SK-N-SH treated with all-trans-retinoic acid at 6 μM for 48 hours (cell line): ENCODE results near the gene ARID3B.

ENCODE experiments used
- BACH2 ChIP-seq: fragments of 250-450 bp; sonication (Bioruptor Pico); IDR thresholded peaks from 2 replicates; pipeline ENCODE4 v1.9.0; 2021; ENCODE audit warnings: mild to moderate bottlenecking, borderline replicate concordance
- TCF4 ChIP-seq: fragments of 250-450 bp; sonication (Bioruptor Pico); IDR thresholded peaks from 2 replicates; pipeline ENCODE4 v1.8.0; 2021; ENCODE audit warnings: mild to moderate bottlenecking, moderate library complexity, borderline replicate concordance
- TOX ChIP-seq: fragments of 250-450 bp; sonication (Bioruptor Pico); IDR thresholded peaks from 2 replicates; pipeline ENCODE4 v1.8.0; 2021; ENCODE audit warnings: mild to moderate bottlenecking, moderate library complexity, borderline replicate concordance
- ZFP3 ChIP-seq: fragments of 250-450 bp; sonication (Bioruptor Pico); IDR thresholded peaks from 2 replicates; pipeline ENCODE4 v1.5.0; 2020; ENCODE audit warnings: mild to moderate bottlenecking, moderate library complexity
- ZFP30 ChIP-seq: fragments of 450-650 bp; formaldehyde crosslinking; IDR thresholded peaks from 2 replicates; pipeline ENCODE4 v1.5.0; 2022; ENCODE audit warnings: mild to moderate bottlenecking, moderate library complexity
- ZNF565 ChIP-seq: fragments of 450-650 bp; formaldehyde crosslinking; conservative IDR thresholded peaks from 2 replicates; pipeline ENCODE4 v1.5.0; 2020; ENCODE audit warnings: low read depth, mild to moderate bottlenecking, moderate library complexity
- TF ChIP-seq, protein P1 (sequence below): fragments of 250-450 bp; sonication (Bioruptor Pico); IDR thresholded peaks from 2 replicates; pipeline ENCODE4 v1.8.0; 2020; ENCODE audit warnings: mild to moderate bottlenecking, moderate library complexity, borderline replicate concordance

DNA sequence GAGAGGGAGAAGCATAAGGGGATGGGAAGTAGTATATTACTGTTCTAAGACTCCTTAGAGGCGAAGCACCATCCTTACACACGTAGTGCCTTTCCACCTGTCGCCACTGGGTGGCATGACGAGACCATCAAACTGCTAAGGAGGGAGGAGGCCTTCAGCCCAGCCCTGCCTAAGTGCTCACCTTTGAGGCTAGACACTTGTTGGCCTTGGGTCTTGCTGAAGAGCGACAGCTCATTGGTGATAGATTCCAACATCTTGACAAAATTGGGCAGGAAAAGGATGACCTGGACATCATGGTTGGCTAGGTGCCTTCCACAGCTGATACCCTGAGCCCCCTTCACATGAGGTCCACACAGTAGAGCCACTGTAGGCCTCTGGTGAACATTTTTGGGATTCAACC lies 94.2 kb downstream of the ARID3B start:
- TF ChIP-seq ZFP3 (CRISPR knock-in tag) (no peak), TOX (CRISPR knock-in tag) (no peak), ZNF565 (CRISPR knock-in tag) (no peak), BACH2 (CRISPR knock-in tag) (no peak), ZFP30 (CRISPR knock-in tag) (no peak), TCF4 (CRISPR knock-in tag) (no peak)
- TF ChIP-seq, protein P1, sequence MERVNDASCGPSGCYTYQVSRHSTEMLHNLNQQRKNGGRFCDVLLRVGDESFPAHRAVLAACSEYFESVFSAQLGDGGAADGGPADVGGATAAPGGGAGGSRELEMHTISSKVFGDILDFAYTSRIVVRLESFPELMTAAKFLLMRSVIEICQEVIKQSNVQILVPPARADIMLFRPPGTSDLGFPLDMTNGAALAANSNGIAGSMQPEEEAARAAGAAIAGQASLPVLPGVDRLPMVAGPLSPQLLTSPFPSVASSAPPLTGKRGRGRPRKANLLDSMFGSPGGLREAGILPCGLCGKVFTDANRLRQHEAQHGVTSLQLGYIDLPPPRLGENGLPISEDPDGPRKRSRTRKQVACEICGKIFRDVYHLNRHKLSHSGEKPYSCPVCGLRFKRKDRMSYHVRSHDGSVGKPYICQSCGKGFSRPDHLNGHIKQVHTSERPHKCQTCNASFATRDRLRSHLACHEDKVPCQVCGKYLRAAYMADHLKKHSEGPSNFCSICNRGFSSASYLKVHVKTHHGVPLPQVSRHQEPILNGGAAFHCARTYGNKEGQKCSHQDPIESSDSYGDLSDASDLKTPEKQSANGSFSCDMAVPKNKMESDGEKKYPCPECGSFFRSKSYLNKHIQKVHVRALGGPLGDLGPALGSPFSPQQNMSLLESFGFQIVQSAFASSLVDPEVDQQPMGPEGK (CRISPR knock-in tag) = no peak
